Activated effector memory CD4-positive, alpha-beta T cell treated with Interleukin-2 at 50 U/mL for 16 hours (primary cell): ENCODE measurements around the gene CYP20A1.
"Not testable (repeated sequence)": the region's sequence is repeated elsewhere in the genome, so short reads cannot be mapped to it uniquely, and the experiment has no call there.

Source experiments
- DNase-seq: peaks from one replicate; pipeline ENCODE4 v3.0.0-alpha.2; 2020

CYP20A1 gene, protein sequence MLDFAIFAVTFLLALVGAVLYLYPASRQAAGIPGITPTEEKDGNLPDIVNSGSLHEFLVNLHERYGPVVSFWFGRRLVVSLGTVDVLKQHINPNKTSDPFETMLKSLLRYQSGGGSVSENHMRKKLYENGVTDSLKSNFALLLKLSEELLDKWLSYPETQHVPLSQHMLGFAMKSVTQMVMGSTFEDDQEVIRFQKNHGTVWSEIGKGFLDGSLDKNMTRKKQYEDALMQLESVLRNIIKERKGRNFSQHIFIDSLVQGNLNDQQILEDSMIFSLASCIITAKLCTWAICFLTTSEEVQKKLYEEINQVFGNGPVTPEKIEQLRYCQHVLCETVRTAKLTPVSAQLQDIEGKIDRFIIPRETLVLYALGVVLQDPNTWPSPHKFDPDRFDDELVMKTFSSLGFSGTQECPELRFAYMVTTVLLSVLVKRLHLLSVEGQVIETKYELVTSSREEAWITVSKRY

DNA sequence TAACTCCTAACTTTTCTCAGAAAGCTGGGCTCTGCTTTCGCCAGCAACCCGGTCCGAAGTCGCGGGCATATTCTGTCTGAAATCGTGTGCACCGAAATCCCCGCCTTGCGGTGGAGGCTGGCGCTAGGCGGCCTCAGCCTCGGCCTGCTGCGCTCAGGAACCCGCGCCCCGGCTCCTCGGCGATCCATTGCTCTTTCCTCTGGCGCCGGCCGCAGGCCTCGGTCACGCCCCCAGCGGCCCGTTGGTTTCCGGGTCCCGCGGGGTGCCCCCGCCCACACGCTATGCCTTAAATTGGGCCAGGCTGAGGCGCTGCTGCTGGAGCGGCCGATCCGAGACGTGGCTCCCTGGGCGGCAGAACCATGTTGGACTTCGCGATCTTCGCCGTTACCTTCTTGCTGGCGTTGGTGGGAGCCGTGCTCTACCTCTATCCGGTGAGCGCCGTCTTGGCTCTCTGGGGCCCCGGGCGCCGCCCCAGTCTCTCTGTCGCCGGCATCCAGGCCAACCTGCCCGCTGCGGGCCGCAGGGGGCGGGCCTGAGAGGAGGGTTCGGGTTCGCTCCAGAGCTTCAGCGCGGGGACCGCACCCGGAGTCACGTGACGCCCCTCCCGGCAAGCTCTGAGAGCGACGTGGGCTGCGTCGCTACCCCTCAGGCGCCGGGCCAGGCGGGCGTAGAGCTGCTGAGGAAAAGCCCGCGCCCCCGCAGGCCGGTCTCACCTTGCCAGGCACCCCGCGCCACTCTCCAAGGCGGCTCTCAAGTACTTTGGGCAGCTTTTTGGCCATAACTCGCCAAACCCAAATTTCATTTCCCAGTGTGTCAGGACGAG is at the start of gene CYP20A1:
Gene CYP20A1 (plus strand): TSS at position 315 of the 823 bp plus-strand sequence. CDS start 45 bp downstream, at position 360.
- DNase-seq = peak; percentile 97

DNA sequence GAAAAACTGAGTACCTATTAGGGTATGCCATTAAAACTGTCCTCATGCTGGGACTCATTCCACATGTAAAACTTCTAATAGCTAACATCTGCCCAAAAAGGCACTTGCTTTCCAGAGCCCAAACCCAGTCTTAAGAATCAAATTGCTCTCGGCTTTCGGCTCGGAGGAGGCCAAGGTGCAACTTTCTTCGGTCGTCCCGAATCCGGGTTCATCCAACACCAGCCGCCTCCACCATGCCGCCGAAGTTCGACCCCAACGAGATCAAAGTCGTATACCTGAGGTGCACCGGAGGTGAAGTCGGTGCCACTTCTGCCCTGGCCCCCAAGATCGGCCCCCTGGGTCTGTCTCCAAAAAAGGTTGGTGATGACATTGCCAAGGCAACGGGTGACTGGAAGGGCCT is 48.3 kb upstream of the CYP20A1 start:
- DNase-seq = not testable (repeated sequence)

DNA sequence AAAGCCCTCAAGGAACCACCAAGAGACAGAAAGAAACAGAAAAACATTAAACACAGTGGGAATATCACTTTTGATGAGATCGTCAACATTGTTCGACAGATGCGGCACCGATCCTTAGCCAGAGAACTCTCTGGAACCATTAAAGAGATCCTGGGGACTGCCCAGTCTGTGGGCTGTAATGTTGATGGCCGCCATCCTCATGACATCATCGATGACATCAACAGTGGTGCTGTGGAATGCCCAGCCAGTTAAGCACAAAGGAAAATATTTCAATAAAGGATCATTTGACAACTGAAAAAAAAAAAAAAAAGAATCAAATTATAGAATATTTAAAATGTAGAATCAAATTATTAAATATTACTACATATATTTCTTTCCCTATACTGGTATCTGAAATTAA is 47.8 kb upstream of the CYP20A1 start:
- not testable (repeated sequence) for DNase-seq

DNA sequence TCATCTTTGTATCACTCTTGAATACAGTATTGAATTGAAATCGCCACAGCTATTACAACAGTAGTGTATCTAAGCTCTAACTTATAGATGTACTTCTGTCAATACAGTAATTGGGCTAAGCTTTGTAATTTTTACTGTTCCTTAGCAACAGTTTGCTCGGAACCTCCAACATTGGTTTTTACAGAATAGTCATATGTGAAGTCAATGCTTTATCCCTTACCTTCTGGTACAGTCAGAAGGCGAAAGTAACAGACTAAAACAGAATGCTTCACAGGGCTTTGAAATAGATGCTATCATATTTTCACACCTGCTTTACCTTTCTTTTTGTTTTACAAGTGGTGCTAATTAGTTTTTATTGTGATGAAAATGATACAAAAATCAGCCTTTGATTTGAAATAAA is 46.9 kb upstream of the CYP20A1 start:
- DNase-seq = no peak

DNA sequence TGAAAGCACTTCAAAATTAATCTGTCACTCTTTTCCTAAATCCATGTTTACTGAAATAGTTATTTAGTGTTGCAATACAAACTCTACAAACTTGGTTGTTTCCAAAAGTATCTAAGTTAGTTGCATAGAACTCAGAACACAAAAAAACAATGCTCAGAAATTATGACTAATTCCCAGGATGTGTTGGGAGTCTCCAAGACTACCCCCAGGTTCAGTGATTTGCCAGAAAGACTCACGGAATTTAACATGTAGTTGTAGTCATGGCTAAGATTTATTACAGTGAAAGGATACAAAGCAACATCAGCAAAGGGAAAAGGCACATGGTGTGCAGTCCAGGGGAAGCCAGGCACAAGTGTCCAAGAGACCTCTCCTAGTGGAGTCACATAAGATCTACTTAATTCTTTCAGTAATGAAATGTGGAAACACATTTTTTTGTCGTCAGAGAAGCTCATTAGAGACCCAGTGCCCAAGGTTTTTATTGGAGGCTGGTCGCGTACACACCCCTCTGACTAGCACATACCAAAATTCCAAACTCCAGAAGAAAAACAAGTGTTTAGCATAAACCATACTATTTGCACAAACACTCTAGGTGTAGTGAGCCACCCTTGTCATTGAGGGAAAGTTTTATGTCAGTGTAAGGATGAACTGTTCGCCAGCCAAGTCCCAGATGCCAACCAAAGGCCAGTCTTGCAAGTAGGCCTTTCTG is 43.3 kb upstream of the CYP20A1 start:
- DNase-seq = no peak

DNA sequence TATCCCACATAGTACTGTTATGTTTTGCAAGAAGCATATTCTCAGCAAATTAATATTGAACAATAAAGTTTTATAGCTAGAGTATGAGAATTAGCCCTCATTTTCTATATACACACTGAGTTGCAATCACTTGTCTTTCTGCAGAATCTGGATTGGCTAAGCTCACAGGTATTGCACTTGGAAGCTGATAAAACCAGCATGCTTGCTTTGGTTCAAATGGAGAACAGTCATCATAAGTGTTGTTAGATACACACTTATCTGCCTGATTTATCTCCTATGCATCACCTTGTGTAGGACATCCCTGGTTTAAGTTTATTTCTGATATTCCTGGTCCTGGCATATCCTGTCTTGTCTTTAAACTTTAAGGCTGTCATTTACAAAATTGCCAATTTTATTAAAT is 38.0 kb upstream of the CYP20A1 start:
- no peak for DNase-seq

DNA sequence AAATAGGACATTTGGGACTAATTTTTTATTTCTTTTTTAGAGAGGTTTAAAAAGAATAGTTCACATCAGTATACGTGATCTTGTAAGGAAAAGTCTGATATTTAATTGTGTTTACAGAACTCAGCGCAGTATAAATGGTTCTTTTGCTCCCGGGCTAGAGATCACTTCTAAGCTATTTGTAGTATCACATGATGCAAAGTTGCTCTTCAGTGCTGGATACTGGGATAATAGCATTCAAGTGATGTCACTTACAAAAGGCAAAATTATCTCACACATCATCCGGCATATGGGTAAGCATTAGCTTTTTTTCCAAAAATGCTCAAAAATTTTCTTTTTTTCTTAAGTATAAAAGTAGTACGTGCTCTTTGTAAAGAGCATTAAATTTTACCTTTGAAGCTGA is 37.4 kb upstream of the CYP20A1 start:
- DNase-seq = no peak

DNA sequence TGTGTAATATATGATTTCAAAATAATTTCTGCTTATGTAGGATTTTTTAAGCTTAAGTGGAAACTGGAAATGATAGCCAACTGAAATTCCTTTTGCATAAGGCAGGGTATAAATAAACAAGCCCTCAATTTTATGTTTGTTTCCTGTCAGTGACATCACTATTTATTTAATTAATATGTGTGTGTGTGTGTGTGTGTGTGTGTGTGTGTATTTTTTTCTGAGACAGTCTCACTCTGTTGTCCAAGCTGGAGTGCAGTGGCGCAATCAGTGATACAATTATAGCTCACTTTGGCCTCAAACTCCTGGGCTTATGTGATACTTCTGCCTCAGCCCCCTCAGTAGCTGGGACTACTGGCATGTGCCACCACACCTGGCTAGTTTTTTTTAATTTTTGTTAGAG is 29.3 kb upstream of the CYP20A1 start:
- DNase-seq = no peak

DNA sequence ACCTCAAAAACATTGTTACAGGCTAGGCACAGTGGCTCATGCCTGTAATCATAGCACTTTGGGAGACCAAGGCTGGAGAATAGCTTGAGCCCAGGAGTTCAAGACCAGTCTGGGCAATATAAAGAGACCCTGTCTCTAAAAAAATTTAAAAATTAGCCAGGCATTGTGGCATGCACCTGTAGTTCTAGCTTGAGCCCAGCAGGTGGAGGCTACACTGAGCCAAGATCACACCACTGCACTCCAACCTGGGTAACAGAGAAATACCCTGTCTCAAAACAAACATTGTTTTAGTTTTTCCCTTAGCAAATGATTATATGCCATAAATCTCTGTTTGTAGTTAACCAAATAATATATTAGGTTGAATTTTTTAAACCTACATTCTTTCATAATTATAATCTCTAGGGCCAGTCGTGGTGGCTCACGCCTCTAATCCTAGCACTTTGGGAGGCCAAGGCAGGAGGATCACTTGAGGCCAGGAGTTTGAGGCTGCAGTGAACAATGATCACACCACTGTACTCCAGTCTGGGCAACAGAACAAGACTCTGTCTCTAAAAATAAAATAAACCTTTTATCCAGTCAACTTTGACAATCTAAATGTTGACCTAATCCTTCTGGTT is 13.3 kb upstream of the CYP20A1 start:
- no peak for DNase-seq

DNA sequence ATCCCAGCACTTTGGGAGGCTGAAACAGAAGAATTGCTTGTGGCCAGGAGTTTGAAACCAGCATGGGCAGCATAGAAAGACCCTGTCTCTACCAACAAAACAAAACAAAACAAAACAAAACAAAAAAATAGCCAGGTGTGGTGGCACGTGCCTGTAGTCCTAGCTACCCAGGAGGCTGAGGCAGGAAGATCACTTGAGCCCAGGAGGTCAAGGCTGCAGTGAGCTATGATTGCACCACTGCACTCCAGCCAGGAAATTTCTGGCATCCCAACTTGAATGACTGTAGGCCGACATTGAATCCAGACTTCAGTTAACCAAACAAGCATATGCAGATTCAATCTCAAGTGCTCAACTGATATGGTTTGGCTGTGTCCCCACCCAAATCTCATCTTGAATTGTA is 9.1 kb upstream of the CYP20A1 start:
- DNase-seq = not testable (repeated sequence)

DNA sequence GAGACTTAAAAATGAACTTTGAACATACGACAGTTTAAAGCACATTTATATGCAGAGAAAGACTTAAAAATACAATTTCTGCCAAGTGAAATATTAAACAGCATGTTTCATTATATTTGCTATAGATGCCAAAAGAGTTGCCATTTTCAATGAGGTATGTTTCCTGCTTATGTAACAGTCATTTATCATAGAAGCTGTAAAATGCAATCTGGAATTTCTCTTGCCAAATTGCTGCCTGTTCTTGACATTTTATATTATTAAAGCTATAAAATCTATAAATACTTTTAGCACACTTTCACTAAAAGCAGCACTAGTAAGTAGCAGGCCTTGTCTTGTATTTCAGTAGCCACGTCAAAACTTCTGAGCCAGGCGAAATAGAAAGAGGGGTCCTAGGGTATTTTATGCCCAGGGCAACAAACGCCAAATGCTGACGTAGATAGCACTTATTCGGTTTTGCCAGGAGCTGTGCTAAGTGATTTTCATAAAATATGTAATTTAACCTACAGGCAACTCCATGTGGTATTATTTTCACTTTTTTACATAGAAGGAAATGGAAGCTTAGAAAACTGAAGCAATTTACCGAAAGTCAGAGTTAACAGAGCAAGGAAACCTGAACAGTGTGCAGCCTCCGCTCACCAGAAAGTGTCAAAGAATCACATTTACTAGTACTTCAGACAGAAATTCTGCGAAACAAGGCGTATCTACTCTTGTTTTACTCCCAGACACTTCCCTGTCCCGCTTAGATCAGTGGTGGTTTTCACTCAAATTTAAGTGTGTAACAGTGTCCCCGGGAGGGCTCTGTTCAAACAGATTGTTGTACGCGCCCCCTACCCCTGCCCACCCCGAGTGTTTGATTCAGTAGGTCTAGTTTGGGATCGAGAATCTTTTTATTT is 1.2 kb upstream of the CYP20A1 start:
- no peak for DNase-seq

DNA sequence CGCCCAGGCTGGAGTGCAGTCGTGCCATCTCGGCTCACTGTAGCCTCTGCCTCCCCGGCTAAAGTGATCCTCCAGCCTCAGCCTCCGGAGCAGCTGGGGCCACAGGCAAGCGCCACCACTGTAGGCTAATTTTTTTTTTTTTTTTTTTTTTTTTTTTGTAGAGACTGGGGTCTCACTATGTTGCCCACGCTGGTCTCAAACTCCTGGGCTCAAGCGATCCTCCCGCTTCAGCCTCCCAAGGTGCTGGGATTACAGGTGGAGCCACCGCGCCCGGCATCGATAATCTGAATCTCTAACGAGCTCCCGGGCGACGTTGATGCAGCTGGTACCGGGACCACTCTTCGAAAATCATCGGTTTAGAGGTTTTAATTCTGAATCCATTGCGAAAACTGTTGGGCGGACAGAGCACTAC is 520 bp upstream of the CYP20A1 start:
- DNase-seq = no peak

DNA sequence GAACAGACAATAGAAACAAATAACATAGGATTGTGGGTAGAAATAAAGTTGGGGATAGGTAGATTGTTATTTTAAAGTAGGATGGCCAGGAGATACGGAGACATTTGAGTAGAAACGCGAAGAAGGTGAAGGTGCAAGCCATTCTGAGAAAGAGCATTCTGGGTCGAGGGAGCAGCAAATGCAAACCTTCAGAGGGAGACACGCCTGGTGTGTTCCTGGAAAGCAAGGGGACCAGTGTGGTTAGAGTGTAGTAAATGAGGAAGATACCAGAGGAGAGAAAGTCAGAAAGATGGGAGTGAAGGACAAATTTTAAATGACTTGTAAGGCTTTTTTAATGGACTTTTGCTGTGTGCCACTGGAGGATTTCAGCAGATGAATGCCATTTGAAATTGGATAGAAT is 1.7 kb downstream of the CYP20A1 start:
- DNase-seq = no peak

DNA sequence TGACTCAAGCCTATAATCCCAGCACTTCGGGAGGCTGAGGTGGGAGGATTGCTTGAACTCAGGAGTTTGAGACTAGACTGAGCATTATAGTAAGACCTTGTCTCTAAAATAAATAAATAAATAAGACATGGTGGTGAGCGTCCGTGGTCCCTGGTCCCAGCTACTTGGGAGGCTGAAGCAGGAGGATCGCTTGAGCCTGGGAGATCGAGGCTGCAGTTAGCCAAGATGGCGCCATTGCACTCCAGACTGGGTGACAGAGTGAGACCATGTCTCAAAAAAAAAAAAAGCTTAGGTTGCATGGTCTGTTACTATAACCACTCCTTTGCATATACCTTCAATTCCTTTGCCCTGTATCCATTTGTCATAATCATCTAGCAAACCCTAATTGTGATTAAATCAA is 3.7 kb downstream of the CYP20A1 start:
- DNase-seq = no peak

DNA sequence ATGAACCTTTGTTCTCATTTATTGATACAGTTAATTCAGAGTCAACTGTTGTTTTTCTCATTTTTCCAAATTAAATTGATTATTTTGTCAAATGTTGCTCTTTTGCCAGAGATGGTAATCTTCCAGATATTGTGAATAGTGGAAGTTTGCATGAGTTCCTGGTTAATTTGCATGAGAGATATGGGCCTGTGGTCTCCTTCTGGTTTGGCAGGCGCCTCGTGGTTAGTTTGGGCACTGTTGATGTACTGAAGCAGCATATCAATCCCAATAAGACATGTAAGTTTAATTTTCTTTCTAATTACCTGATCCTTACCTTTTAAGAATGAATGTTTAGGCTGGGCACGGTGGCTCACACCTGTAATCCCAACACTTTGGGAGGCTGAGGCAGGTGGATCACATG is 7.8 kb downstream of the CYP20A1 start:
- no peak for DNase-seq

DNA sequence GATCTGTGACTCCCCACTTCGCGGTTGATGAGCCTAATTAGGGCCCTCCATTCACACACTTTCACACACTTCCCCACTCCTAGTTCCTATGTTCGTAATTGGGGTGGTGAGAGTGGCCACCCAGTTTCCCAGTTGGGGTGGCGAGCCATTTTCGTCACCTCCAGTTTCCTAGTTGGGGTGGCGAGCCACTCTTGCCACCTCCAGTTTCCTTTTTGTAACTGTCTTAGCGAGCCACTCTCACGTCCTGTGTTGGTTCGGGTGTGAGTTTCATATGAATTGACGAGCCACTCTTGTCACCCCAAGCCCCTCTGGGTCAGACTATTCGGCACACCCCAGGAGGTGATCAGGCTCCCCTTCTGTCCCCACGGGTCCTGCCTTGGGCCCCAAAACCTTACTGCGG is 14.0 kb downstream of the CYP20A1 start:
- DNase-seq = no peak

DNA sequence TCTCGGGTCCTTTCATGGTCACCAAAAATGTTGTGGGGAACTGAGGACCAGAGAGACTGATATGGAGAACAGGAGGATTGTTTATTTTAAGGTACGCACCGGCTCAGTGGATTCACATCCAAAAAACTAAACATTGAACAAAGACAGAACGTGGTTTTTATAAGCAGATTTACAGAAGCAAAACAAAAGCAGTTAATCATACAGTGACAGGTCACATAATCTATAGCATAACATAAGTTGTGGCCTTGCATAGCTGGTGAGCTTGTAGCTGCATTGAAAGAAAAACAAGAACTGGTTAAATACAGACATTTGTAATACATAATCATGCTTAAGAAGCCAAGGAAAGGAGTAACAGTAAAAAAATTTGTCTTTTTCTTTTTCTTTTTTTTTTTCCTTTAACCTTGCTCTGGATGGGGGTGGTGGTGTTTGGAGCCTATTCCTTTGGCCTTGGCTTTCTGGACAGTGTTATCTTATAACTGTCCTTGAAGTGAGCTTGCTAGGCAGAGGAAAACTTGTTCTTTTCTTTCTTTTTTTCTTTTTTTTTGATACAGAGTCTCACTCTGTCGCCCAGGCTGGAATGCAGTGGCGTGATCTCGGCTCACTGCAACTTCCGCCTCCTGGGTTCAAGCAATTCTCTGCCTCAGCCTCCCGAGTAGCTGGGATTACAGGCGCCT is 14.7 kb downstream of the CYP20A1 start:
- not testable (repeated sequence) for DNase-seq

DNA sequence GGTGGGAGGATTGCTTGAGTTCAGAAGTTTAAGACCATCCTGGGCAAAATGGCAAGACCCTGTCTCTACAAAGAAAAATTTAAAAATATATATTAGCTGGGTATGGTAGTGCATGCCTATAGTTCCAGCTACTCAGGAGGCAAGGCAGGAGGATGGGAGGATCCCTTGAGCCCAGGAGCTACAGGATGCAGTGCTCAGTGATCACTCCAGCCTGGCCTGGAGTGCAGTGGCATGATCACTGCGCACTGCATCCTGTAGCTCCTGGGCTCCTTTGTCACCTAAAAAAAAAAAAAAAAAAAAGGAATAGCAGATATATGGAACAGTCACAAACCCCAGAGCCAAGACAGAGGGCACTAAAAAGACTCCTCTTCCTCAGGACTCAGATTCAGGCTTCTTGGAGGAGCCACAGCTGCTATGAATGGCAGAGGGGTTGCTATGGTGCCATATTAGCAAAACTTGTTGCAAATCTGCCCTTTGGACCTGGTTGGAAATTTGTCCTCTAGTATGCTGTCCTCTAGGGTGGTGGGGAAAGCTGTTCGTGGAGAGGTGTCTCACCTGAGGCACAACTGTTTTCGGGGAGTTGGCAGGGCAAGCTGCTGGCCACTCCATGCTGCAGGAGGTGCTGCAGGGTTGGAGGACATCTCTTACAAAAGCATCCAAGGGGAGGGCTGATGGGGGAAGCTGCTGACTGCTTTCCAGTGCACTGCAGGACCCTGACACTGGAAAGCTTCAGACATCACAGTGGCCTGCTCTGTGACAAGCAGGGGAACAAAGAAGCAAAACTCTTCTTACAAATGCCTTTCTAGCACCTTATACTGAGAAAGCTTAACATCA is 22.7 kb downstream of the CYP20A1 start:
- no peak for DNase-seq

DNA sequence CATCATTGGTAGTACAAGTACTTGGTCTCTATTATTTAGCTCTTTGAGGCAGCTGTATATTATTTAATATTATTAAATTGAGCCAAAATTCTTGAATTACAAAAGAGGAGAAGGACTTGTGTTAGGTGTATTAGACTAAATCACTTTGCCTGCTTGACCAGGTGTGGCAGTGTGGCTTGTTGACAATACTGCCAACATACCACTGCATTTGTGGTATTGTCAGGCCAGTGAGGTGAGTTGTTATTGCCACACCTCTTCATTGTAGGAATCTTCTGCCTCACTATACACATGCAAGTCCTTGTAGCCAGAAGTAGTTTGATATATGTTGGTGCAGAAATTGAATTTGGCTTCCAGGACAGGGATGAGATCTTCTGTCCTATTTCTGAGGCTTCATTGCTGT is 40.5 kb downstream of the CYP20A1 start:
- DNase-seq = no peak

DNA sequence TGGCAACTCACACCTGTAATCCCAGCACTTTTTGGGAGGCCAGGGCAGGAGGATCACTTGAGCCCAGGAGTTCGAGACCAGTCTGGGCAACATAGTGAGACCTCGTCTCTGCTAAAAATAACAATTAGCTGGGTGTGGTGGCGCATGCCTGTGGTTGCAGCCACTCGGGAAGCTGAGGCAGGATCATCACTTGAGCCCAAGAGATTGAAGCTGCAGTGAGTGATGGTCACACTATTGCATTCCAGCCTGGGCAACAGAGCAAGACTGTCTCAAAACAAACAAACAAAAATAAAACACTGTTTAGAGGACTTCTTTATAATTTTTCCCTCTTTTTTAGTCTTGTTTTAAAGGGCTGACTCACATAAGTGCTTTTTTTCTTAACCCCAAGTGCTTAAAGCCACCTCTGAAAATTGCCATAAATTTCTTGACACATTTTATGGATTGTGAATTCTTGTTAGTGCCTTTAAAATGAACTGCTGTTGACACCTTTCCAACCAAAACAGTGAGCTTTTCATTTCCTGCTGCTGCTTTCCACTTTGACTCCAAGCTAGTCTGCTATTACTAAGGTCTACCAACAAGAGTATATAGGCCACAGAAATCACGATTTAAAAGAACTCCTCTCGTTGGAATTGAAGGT is 41.7 kb downstream of the CYP20A1 start:
- no peak for DNase-seq
